ENCODE measurements around the gene PPP4R4.

PPP4R4 gene, protein sequence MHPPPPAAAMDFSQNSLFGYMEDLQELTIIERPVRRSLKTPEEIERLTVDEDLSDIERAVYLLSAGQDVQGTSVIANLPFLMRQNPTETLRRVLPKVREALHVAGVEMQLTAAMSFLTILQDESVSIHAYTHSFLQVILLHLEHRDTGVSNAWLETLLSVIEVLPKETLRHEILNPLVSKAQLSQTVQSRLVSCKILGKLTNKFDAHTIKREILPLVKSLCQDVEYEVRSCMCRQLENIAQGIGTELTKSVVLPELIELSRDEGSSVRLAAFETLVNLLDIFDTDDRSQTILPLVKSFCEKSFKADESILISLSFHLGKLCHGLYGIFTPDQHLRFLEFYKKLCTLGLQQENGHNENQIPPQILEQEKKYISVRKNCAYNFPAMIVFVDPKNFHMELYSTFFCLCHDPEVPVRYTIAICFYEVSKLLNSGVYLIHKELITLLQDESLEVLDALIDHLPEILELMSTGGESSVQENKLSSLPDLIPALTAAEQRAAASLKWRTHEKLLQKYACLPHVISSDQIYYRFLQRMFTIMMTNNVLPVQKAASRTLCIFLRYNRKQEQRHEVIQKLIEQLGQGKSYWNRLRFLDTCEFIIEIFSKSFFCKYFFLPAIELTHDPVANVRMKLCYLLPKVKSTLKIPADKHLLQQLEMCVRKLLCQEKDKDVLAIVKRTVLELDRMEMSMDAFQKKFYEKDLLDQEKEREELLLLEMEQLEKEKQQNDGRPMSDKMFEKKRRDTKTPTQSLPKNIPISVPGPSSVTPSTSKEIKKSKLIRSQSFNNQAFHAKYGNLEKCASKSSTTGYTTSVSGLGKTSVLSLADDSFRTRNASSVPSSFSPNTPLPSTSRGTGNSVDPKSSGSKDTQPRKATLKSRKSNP

DNA sequence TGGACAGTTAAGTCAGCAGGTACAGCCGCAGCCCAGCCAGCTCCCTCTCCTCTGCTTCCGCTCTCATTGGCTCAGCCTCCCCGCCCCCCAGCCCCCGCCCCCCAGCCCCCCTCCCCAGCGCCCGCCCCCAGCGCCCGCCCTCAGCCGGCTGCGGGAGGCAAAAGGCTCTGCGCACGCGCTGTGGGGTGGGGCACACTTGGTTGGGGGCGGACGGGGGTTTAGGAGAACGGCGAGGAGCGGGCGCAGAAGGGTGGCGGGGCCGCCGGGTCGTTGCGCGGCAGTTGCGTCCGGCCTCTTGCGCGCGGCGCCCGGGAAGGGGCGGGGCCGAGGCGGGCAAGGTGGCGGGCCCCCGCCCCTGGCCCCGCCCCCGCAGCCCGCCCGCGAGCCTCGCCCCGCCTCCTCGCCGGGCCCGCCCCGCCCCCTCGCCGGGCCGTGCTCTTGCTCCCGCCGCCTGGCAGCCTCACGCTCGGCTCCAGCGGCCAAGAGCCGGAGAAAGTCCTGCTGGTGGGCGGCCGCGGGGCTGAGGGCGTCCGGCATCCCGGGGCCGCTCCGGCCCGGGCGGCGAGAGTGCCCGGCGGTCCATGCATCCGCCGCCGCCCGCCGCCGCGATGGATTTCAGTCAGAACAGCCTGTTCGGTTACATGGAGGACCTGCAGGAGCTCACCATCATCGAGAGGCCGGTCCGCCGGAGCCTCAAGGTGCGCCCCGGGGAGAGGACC is at the start of gene PPP4R4:
Gene PPP4R4 (plus strand): TSS at position 438 of the 719 bp plus-strand sequence. CDS start 144 bp downstream, at position 582.
- TF ChIP-seq GATA2 (IDR thresholded peaks at IDR 0.05; ENCODE audit: low read depth, low read length): no peak
- TF ChIP-seq GATA3 (IDR thresholded peaks at IDR 0.05; ENCODE audit: low read depth, low read length): no peak

DNA sequence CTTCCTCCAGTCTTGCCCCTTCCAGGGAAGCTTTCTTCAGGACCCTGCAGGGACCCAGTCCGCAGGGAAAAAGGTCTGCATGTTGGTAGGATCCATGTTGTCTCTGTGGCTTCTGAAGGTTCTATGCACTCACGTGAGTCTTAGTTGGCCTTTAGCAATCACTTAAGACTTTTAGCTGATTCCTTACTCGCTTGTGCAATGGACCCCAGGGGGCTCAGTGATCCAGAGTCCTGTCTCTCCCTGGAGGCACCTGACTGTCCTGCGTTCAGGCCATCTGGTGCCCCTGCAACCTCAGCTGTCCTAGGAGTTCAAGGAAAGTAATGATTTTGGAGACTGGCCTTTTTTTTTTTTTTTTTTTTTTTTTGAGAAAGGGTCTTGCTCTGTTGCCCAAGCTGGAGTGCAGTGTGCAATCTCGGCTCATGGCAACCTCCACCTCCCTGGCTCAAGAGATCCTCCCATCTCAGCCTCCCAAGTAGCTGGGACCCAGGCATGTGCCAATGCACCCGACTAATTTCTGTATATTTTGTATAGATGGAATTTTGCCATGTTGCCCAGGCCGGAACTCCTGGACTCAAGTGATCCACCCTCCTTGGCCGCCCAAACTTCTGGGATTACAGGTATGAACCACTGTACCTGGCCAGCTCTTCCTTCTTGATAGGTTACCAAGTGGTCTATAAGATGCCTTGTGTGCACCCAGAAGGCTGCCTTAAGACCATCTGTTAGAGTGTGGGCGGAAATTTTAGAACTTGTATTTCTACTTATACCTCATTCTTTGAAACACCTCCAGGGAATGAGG is 49.3 kb upstream of the PPP4R4 start:
- no peak for TF ChIP-seq GATA2 (IDR thresholded peaks at IDR 0.05; ENCODE audit: low read depth, low read length)
- no peak for TF ChIP-seq GATA3 (IDR thresholded peaks at IDR 0.05; ENCODE audit: low read depth, low read length)

DNA sequence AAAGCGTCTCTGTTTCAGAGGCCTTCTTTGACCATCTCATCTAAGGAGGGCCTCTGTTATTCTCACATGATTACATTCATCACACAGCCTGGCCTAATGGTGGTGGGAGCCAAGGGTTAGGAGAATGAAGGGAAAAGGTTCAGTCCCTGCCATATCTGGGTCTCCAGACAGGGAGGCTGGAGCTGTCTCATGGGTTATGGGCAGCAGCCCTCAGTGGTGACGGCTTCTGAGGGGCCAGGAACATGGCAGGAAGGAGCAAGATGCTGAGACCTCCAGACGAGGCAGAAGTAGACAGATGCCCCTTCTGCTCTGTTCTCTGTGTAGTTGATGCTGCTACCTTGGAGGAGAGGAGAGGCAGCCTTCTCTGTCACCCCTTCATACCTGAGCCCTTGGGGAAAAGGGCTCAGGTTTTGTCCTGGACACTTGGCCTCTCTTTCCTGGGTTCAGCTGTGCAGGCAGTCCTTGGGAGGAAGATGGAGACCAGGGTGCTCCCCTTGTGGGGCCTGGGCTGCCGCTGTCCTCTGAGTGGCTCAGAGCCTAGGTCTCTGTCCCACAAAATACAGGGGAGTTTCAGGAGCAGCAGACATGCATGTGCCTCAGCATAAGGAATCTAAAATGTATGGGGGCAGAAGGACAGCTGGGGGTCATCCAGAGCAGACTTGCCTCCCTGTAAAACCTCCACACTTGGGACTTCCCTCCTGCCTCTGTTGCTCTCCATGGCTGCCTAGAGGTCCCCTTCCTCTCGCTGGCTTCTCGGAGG is 48.3 kb upstream of the PPP4R4 start:
- TF ChIP-seq GATA3 (IDR thresholded peaks at IDR 0.05; ENCODE audit: low read depth, low read length) (no peak), GATA2 (IDR thresholded peaks at IDR 0.05; ENCODE audit: low read depth, low read length) (no peak)

DNA sequence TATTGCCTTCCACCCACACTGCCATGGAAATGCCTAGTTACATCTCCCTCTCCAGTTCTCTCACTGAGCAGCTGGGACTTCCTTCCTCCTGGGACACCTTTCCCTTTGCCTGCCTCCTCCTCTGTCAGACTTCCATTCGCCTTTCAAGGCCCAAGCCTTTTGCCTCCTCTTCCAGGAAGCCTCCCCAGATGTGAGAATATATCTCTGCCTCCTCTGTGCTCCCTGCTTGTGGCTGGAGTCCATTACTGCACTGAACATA is 47.8 kb upstream of the PPP4R4 start:
- no peak for TF ChIP-seq GATA3 (IDR thresholded peaks at IDR 0.05; ENCODE audit: low read depth, low read length)
- no peak for TF ChIP-seq GATA2 (IDR thresholded peaks at IDR 0.05; ENCODE audit: low read depth, low read length)

DNA sequence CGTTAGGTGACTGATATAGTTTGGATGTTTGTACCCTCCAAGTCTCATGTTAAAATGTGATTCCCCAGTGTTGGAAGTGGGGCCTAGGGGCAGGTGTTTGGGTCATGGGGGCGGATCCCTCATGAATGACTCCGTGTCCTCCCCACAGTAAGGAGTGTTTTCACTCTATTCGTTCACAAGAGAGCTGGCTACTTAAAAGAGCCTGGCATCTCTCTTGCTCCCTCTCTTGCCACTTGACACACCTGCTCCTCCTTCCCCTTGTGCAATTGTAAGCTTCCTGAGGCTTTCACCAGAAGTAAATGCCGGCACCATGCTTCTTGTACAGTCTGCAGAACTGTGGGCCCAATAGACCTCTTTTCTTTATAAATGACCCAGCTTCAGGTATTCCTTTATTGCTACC is 47.3 kb upstream of the PPP4R4 start:
- TF ChIP-seq GATA2 (IDR thresholded peaks at IDR 0.05; ENCODE audit: low read depth, low read length) (no peak), GATA3 (IDR thresholded peaks at IDR 0.05; ENCODE audit: low read depth, low read length) (no peak)

DNA sequence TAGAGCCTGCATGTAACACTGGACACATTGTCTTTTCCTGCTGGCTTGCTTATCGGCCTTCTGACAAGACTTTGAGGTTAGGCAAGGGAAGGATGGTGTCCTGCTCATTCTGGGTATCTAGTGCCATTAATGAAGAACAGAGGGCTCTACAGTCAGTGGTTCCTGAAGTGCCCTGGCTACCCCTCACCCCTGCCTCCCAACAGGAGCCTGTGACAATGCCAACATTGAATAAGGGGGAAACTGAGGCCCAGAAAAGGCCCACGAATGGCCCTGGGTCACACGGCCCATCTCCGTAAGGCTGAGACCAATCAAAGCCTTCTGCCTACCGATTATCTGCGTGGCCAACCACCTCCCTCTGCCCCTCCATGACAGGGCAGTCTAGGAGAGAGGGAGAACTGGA is 46.8 kb upstream of the PPP4R4 start:
- no peak for TF ChIP-seq GATA3 (IDR thresholded peaks at IDR 0.05; ENCODE audit: low read depth, low read length)
- no peak for TF ChIP-seq GATA2 (IDR thresholded peaks at IDR 0.05; ENCODE audit: low read depth, low read length)

DNA sequence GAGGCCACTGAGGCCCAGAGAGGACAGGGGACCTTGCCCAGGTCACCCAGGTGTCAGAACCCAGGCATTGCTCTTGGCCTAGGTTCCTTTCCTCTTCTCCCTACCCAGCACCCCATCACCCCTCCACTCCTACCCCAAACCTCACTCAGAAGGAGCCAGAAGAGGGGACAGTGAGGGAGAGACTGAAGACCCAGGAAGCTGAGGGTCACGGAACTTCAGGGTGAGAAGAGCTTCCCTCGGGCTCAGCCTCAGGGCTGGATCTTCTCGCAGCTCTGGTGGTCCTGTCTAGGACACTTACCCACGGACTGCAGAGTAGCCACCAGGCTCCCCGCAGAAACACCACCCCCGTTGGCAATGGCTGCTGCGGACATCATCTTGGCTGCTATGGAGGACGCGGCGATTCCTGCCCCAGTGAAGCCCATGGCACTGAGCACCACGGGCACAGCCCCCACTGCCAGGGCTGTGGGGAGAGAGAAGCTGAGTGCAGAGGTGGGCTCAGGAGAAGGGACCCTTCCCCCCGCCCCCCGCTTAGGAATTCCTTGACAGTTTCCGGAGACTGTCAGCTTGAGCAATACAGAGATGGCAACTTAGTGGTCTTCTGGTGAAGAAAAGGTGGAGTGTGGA is 45.8 kb upstream of the PPP4R4 start:
- no peak for TF ChIP-seq GATA2 (IDR thresholded peaks at IDR 0.05; ENCODE audit: low read depth, low read length)
- no peak for TF ChIP-seq GATA3 (IDR thresholded peaks at IDR 0.05; ENCODE audit: low read depth, low read length)

DNA sequence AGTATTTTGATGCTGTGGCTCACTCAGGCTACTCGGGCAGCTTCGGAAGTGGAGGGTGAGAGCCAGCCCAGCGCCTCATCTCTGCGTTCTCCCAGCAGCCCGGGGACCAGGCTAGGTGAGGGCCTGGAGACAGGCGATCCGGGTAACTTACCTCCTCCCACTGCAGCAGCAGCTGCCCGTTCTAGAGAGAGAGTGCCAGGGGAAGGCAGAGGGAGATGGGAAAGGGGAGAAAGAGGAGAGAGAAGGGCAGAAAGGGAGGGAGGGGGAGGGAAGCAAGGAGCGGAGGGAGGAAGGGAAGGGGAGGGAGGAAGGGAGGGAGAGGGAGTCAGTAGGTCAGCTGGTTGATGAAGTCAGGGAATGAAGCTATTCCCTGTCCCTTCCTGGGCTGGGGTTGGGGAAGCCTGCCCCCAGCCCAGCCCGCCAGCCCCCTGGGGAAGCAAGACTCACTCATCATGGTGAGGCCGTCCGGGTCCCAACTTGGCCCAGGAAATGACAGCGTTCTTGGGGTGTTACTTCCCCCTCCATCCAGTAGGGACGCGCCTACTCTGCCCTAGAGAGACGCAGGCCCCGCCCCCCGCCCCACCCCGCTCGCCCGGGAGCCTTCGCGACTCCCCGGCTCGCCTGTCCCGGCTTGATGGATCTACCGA is 44.9 kb upstream of the PPP4R4 start, which contains the start of gene IFI27L2:
Gene IFI27L2 (minus strand): TSS at position 494 of the 647 bp plus-strand sequence. CDS start 40 bp downstream, at position 454.
- TF ChIP-seq GATA3 (IDR thresholded peaks at IDR 0.05; ENCODE audit: low read depth, low read length) (no peak), GATA2 (IDR thresholded peaks at IDR 0.05; ENCODE audit: low read depth, low read length) (no peak)

DNA sequence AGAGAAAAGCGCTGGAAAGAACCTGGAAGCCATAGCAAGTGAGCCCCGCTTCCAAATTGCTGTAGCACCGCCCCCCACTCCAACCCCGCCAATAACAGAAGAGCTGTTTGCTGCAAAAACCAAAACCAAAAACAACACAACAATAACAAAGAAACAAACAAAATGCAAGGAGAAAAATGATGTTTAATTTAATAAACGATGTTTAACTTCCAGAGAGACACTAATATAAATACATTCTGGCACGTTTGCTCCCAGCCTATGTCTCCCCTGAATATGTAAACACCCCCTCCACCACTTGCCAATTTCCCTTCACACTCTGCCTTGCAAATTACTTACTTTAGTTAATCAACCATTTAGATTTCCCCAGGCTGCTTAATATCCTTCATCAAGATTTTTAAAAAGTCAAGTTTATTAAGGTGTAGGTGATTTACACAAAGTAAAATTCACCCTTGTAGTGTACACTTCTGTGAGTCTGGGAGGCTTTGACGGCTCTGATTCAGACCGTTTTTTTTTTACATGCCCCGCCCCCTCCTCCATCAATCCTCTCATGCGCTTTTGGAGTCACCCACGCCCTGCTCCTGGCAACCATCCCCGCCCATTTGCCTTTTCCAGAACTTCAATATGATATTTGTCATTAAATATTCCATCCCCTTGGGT is 44.2 kb upstream of the PPP4R4 start:
- TF ChIP-seq GATA2 (IDR thresholded peaks at IDR 0.05; ENCODE audit: low read depth, low read length) (no peak), GATA3 (IDR thresholded peaks at IDR 0.05; ENCODE audit: low read depth, low read length) (no peak)

DNA sequence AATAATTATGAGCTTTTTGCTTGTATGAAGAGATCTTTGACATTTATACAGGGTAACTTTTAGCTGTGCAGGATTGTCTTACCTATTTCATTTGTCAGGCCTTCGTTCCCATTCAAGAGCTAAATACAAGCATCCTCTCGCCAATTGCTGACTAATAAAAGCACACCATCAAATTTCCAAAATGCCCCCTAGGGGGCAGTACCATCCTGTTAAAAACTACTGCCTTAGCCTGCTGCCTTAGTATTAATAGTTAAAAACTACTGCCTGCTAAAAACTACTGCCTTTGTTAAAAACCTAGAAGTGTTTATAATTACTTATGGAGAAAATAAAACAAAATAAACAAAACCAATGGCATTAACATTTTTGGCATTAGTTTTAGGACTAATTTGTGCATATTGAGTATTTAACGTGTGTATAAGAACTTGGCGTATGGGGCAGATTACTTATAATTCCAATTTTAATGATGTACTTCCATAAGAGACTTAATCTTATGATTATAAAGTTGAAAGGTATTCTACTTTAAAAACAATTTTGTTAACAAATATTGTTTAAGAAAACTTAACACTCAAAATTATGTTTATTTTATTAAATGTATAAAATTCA is 41.7 kb upstream of the PPP4R4 start:
- TF ChIP-seq GATA3 (IDR thresholded peaks at IDR 0.05; ENCODE audit: low read depth, low read length): no peak
- TF ChIP-seq GATA2 (IDR thresholded peaks at IDR 0.05; ENCODE audit: low read depth, low read length): no peak

DNA sequence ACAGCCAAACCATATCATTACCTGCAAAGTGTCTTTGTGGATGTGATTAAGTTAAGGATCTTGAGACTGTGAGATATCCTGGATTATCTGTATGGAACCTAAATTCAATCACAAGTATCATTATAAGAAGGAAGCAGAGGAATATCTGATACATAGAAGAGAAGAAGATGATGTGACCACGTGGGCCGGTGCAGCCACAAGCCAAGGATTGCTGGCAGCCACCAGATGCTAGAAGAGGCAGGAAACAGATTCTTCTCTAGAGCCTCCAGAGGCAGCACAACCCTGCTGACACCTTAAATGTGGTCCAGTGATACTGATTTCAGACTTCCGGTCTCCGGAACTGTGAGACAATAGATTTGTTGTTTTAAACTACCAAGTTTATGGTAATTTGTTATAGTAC is 38.6 kb upstream of the PPP4R4 start:
- TF ChIP-seq GATA3 (IDR thresholded peaks at IDR 0.05; ENCODE audit: low read depth, low read length): no peak
- no peak for TF ChIP-seq GATA2 (IDR thresholded peaks at IDR 0.05; ENCODE audit: low read depth, low read length)

Data from SH-SY5Y (cell line).